ENCODE data around the gene LEKR1.

Gene LEKR1

DNA sequence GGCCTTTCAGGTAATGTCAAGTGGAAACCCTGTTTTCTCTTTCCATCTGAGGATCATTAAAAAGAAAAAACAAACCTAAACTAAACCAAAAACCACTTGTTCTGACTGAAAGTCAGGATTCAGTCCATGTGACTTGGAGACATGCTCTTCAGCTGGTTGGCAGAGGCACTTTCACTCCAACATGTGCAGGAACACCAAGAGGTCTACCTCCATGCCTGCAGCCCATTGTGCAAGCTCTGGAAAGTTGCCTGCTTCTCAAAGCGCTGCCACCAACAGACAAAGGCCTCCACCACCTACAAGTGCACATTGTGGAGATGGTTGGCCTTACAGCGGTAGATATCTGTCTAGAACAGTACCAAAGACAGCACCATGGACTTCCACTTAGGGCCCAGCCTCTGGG is 161.8 kb downstream of the LEKR1 start:
- no peak for DNase-seq

DNA sequence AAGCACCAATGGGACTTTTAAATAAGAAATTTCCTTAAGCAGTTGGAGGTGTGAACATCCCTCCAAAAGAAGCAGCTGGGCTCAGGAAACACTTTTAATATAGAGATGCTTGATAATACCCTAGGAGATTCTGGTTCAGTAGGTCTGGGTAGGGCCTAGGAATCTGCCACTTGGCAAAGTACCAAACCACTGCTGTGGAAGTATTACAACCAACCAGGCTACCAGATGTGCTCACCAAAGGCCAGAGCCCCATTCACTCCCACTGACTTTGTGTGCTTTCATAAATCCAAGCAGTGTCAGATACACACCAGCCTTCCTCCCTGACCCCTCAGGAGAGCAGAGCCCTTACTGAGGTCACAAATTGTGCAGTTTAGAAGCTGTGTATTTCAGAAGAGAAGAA is 171.2 kb downstream of the LEKR1 start:
- no peak for DNase-seq

DNA sequence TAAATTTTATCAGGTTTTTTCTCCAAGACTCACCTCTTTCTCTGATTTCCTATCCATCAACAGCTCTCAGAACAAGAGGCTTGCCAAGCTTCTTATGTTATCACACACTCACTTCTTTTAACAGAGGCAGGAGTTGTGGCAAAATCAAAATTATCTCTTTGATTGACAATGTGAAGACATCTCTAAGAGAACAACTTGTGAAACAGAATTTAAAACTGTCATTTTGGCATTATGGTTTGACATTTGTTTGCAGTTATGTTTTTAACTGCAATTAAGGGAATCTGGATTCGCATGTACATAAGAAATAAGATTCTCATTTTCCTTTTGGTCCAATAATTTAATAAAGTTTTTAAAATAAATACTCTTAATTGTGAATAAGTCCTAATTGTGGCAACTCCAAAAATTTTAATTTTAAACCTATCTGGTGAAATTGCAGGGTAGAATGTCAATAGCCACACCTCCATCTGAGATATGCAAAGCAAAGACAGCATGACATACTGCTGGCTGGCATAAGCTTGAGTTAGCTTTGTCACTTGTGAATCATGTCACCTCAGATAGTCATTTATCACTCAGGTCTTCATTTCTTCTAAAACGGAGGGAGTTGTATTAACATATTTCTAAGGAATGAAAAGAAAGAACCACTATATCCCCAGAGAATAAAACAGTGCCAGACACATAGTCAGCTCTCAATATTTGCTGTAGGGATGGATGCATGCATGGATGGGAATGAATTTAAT is 175.2 kb downstream of the LEKR1 start:
- no peak for DNase-seq

DNA sequence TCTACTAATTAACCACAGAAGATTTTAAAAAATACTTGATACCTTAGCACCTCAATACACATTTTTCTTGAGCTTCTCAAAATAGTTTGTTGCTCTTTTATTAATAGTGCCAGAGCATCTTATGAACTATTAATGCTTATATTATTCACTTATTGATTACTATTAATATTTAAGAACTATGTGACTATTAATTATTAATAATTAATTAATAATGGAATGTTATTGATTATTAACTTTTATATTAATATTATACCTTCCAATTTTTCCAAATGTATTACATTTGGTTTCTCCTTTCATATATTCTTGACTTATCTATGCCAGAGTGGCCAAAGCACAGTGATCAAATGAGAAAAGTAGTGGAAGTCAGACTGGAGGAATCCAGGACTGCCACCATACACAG is 195.5 kb downstream of the LEKR1 start:
- DNase-seq: no peak

DNA sequence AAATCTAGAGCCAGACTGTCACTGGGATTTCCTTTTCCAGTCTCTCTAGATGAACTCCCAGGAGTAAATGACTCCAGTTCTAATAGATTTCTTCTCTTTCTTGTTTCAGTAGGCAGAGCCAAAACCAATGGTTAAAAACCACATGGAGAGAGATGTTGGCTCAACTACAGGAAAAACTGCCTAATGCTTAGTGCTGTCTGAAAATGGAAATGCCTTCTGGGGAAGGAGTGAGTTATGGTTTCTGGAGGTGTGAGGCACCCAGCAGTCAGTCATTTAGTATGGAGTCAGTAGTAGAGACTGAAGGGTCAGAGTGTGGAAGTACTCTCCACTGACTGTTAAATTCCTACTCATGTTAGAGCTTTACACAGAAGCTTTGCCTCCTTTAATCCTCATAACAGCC is 197.1 kb downstream of the LEKR1 start:
- DNase-seq: no peak

DNA sequence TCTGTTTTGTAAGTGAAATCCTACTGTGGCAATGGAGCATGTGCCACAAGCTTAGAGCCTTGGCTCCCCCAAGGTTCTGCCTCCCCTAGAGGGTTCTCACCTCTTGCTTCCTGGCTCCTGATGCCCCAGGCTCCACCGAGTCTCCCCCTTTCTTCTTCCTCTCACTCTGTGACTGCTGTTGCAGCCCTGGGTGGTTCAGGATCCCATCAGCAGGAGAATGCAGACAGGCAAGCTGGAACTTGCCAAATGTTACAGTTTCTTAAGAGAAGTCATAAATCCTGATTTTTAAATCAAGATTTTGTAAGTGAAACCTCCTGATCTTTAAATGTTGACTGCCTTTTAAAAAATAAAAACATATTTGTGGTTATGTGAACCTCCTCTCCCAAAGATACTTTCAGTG is 199.9 kb downstream of the LEKR1 start:
- DNase-seq: no peak

DNA sequence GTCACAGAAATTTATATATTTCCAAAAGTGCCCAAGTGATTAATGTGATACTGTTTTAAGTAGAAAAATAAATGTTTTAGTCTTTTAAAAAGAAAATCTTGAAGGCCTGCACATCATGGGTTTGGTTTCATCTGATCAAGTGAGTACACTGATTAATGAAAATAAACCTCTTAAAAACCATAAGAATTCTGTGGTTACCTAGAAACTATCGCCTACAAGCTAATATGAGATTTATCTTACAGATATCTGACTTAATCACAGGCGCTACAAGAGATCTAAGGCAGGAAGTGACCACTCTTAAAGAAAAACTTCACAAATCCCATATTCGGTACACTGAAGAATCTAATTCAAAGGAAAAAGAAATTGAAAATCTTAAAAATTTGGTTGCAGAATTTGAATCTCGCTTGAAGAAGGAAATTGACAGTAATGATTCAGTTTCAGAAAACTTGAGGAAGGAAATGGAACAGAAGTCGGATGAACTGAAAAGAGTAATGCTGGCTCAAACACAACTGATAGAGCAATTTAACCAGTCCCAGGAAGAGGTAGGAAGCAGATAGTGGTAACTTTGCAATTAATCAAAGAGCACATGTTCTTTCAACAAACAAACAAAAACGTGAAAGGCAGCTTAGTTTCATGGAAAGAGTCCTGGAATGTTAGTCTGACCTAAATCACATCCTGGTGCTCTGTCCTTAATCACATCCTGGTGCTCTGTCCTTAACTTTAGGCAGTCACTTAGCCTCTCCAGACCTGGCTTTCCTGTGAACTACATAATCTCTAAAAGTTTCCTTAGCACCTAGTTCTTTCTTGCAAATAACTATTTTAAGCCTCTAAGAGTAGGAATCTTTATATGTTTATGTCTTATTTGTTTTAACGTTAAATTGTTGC is 201.9 kb downstream of the LEKR1 start:
- no peak for DNase-seq

DNA sequence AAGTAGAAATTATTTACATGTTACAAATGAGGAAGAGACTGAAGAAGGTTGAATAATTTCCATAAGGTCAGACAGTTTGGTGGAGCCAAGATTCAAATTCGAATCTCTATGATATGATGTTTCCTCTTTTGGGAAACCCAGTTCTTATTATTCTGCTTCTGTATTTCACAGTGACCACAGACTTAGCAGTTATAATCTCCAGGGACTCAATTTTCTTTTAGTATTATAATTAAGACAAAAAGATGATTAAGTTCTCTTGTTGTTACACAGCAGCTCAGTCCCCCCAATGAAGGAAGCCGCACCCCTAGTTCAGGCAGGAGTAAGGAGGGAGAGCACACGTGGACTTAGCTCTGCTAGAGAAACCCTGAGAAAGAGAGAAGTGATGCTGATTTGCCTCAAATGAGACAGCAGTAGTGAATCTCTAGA is 203.2 kb downstream of the LEKR1 start:
- DNase-seq: no peak

DNA sequence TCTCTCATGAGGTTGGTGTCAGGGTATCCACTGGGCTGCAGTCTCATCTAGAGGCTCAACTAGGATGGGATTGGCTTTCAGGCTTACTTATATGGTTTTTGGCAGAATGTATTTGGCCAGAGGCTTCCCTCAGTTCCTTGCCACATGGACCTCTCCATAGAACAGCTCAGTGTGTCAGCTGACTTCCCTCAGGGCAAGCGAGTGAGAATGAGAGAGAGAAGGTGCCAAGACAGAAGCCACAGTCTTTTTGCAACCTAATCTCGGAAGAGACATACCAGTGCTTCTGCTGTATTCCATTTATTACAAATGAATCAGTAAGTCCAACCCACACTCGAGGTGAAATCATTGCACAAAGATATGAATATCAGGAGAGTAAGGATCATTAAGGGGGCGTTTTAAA is 204.6 kb downstream of the LEKR1 start:
- DNase-seq: no peak

DNA sequence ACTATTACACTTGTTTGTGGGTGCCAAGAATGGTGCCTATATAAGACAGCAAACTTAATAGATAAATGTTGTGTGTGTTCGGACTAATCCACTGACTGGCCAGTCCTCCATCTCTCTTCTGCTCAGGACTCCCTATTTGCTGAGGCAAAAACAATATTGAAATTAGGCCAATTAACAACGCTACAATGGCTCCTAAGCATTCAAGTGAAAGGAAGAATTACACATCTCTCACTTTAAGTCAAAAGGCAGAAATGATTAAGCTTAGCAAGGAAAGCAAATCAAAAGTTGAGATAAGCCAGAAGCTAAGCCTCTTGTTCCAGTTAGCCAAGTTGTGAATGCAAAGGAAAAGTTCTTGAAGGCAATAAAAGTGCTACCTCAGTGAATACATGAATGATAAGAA is 206.8 kb downstream of the LEKR1 start:
- no peak for DNase-seq

DNA sequence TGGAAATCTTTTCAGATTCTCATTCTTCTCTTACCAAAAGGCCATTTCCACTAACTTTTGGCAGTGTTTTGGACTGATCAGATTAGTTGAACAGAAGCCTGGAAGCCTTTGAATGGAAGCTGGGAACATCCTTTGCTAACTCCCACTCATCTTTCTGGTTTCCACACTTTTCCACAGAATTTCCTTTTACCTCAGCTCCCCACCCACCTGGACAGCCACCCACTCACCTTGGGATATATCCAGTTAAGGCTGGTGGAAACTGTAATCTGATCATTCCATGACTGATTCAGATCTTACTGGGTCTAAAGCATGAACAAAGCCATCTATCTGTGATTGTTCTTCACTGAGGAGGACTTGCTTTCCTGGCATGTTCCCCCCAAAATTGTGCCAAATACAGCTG is 214.3 kb downstream of the LEKR1 start:
- DNase-seq: no peak

DNA sequence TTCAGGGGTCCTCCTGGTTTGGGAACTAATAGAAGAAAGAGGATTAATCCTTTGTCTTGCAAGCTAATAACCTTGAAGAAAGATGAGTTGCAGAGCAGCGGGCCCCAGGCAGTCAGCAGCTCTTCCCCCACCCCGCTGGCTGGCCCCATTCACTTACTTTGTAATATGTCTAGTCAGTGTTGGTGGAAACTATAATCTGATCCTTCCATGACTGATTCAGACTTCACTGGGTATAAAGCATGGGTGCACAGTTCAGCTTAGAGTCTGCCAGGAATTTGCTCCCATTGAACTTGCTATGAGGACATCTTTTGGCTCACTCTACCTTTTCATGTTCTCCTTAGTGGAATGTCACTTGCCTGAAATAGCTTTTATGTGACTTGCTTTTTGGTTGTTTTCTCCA is 216.1 kb downstream of the LEKR1 start:
- DNase-seq: no peak

DNA sequence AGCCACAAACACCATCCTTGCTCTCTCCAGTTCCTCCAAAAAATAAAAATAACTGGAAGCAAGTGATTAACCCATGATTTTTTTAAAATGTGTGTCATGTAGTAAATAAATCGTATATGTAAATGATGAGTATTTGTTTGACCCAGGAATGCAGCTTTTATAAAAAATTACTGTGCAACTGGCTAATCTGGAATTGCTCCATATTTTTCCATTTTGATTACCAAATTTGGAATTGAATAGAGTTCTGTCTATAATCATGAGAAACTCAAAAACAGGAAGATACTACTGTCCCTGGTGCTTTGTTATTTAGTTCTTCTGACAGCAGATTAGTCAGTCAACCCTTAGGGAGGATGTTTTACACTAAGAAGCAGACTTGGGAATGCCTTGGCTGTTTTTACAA is 217.6 kb downstream of the LEKR1 start:
- DNase-seq: no peak

DNA sequence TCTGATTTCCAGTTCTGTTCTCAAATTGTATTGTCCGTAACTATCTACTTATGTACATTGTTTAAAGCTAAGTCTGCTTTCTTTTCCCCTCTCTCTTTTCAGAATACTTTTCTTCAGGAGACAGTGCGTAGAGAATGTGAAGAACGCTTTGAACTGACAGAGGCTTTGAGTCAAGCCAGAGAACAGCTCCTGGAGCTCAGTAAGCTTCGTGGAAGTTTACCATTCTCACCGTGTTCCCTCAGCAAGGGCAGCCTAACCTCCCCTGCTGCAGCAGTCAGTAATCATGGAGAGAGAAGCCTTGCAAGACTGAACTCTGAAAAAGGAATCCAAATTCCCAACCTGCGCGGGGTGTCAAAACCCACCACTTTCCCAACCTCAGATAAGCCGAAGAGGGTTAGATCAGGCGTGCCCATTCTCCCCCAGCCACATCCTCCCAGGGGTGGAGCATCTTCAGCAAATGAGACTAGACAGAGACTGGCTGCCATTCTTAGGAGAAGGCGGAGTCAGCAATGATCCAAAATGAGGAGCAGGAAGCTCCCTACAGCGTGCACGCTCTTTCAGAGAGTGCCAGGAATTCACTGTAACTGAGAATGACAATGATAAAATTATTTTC is 219.2 kb downstream of the LEKR1 start:
- DNase-seq: no peak

DNA sequence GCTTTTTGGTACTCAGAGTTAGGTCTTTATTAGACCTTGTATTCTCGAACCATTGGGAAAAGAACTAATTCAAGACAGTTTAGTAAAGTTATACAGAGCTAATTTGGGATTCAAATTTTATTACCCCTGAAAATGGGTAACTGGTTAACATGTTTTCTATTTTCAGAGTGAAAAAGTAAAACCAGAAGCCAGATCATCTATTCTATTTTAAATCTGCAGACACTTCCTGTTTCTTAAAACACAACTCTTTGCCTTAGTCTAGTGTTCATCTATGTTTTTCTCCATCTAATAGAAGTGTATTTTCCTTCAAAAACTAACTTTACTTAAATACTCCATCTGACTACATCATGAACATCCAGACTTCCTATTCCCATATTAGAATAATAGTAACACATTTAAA is 220.4 kb downstream of the LEKR1 start:
- DNase-seq: no peak

DNA sequence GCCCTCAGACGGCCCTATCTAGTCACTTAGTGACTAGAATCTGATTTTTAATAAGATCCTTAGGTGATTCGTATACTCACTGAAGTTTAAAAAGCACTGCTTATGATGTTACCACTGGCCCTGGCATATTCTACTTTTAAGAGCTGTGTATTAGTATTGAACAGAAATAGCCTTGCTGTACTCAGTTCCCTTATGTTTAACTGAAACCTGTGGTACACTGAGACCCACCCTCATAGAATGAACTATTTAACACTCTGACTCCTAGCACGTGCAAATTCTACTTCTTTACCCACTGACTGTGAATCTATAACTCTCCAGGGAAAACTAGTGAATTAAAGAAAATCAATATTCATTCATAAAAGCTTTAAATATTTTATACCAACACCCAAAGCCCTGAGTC is 224.9 kb downstream of the LEKR1 start:
- DNase-seq: no peak

DNA sequence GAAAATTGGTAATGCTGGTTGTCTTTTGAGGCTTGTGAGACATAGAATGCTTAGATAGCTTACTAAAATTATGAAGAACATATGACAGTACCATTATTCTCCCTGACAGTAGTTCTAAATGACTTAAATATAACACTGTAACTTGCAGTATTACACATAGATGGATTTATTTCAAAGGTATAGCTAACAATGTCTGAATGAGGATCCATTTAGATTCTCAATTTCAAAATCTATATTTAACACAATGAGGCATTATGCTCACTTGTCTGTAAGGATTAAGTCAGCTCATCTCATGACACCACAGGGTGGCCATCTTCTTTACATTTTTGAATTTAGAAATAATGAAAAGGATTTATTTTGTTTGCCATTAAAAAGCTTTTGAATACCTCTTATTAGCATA is 225.4 kb downstream of the LEKR1 start:
- DNase-seq: no peak

DNA sequence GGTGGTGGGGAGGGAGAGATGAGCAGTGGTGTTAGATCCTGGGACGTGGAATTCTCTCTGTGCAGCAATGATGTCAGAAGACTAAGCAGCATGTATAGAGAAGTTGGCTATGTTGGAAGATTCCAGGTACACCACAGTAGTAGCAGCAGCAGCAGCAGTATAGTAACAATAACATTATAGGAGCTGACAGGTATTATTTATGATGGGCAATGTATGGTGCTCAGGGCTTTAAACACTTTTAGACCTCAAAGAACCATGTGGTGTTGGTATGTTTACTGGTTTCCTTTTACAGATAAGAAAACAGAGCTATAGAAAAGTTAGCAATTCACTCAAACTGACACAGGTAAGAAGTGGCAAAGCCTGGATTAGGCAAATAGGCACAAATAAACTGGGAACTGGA is 229.9 kb downstream of the LEKR1 start:
- no peak for DNase-seq

DNA sequence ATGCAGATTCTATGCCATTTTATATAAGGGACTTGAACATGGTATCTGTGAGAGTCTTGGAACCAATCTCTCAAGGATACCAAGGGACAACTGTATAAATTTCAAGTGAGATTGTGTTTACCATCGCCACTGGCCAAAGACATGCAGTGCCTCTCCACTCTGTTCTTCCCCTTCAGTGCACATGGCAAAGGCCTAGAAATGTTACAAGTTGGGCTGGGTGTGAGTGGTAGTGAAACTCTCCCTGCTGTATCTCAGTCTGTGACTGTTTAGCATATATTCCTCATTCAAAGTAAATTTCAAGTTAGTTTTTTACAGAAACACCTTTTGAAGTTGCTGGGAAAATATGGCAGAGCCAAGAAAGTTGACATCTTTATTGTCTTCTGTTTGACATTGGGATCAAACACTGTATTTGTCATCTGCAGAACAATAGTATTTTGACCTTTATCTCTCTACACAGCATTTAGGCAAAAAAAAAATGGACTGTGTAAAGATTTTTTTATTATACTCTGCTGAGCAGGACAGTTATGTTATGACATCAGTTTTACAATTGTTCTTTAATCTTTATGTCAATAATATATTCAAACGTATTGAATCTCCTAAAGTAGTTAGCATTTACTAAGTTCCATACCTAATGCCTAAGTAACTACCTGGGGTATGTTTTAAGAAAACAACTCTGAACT is 232.4 kb downstream of the LEKR1 start:
- no peak for DNase-seq

DNA sequence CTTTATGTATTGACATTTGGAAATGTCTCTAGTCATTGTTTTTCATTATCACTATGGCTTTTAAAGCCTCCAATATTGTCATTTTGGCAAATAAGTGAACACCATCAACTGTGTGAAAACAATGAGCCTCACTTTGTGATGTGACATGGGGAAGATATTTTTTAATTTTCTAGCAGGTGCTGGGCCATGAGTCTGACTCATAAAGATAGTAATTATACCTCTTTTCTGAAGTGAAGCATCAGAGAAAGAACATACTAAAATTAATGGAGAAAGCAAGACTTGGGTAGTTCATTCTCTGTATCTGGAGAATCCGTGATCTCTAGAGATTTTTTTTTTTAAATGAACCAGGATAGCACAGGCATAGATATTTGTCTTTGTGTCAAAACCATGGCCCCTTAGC is 233.0 kb downstream of the LEKR1 start:
- DNase-seq: no peak

DNA sequence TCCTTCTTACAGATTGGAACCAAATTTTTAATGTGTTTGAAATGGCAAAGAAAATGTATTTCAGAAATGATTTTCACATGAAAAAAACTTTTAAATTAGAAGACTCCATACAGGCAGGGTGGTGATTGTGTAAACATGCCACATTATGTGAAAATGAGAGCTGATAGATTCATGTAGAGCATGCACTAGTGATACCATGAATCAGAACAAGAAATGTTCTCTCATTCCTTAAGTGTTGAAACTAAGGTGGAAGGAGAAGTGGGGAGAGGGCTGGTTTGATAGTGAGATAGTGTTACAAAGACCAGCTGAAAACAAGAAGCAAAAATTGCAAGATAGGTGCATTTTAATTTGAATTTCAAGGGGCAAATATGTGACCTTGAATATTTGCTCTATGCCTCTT is 233.5 kb downstream of the LEKR1 start:
- DNase-seq: no peak

DNA sequence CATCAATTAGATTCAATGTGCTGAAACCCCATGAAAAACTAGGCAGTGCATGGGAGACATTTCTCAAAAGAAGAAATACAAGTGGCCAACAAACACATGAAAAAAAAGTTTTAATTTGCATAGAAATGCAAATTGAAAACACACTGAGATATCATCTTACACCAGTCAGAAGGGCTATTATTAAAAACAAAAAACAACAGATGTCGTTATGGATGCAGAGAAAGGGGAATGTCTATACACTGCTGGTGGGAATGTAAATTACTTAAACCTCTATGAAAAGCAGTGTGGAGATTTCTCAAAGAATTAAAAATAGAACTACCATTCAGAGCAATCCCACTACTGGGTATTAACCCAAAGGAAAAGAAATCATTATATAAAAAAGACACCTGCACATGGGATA is 235.1 kb downstream of the LEKR1 start:
- no peak for DNase-seq

DNA sequence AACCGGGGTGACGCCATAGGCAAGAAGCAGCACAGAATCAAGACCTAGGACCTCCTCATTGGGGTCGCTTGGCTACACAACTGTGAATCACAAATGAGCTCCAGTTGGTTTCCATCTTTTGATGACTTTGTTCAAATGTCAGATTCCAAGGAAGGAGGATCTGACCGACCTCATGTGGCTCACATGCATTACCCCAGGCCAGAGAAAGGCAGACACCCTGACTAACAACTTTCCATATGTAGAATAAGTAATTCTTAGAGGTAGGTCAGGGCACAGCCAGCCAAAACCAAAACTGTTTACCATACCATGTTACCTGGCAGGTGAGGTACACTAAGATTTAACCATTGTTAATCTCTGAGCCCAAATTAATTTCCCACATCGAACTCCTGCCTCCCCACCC is 237.3 kb downstream of the LEKR1 start:
- DNase-seq: no peak

DNA sequence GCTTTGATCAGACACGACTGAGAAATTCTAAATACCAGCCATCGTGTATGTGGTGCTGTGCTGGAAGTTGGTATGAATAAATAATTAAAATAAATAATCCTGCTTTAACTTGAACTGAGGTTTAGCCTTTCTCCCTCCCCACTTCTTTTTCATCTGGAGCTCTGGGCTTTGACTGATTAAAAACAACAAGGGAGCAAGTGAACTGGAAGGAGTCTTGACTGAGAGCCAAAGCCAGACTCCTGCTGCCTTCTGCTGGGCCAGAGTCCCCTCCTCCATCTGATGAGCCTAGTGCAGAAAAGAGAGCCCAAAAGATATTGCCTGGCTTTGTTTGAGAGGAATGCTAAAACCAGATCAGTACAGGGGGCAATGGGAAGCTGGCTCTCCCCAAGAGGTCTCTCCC is 237.8 kb downstream of the LEKR1 start:
- DNase-seq: no peak

All from stimulated activated CD4-positive, alpha-beta T cell treated with anti-CD3 and anti-CD28 coated beads, Interleukin-2, amount 100 ng/mL, for 48 hours (primary cell).